GM19455 (cell line): ENCODE results near the gene SIAE.

Experiments used
- ATAC-seq: cut with Tn5 transposase; IDR thresholded peaks from one replicate; pipeline ENCODE4 v1.9.1; 2021; ENCODE audit not compliant: unreplicated experiment

SIAE gene, protein sequence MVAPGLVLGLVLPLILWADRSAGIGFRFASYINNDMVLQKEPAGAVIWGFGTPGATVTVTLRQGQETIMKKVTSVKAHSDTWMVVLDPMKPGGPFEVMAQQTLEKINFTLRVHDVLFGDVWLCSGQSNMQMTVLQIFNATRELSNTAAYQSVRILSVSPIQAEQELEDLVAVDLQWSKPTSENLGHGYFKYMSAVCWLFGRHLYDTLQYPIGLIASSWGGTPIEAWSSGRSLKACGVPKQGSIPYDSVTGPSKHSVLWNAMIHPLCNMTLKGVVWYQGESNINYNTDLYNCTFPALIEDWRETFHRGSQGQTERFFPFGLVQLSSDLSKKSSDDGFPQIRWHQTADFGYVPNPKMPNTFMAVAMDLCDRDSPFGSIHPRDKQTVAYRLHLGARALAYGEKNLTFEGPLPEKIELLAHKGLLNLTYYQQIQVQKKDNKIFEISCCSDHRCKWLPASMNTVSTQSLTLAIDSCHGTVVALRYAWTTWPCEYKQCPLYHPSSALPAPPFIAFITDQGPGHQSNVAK

DNA sequence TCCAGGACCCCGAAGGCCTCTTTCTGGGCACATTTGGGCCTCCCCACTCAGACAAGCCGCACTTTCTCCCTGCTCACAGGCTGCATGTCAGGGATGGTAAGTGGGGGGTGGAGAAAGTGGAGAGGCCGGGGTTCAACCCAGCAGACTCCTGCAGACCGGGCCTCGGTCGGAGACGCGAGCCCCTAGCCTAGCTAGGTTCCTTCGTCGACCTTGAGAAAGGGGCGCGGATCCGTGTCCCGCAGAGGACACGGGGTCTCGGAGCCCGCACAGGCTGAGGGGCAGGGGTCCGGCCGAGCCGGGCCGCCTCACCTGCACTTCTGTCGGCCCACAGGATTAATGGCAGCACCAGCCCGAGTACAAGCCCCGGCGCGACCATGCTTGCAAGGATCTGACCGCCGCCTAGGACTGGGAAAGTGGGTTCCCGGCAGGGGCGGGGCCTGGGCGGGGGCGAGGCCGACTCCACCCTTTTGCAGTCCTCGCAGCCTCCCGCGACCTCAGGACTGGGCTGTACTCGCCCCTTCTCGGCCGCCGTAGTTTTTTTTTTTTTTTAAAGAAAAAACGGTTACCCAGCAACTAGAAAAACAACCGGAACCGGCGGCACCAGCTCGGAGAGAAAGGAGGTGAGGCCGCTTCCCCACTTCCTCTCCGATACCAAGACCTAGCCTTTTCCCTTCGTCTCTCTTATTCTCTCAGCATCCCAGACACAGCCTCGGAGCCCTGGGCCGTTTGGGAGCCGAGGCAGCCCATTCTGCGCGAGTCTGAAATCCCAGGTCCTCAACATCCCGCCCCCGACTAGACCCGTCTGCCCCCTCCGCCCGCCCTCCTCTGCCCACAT lies at the start of gene SIAE, which contains the start of gene SPA17:
TSS of gene SIAE (minus strand) at position 407 of the 835 bp plus-strand sequence. CDS start at position 376, 31 bp downstream.
TSS of gene SPA17 (plus strand) at position 572 of the 835 bp plus-strand sequence. CDS start 1,361 bp downstream, outside the sequence.
- ATAC-seq: peak; percentile 90

DNA sequence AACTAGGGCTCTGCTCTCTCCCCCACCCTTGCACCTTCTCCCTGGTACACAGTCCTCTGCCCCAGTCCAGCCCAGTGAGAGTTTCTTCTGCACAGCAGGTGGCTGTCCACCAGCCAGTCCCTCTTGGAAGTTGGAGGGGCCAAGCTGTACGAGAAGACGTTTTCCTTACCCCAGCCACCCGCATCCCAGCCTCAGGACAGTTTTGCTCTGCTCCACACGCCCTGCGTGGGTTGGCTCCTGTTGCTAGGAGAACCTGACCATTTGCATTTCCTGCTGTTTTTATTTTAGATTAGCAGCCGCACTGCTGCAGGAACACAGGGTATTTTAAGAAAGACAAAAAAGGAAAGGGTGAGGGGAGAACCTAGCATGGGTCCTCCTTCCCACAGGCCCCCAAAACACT lies 48.6 kb upstream of the SIAE start:
- no peak for ATAC-seq

DNA sequence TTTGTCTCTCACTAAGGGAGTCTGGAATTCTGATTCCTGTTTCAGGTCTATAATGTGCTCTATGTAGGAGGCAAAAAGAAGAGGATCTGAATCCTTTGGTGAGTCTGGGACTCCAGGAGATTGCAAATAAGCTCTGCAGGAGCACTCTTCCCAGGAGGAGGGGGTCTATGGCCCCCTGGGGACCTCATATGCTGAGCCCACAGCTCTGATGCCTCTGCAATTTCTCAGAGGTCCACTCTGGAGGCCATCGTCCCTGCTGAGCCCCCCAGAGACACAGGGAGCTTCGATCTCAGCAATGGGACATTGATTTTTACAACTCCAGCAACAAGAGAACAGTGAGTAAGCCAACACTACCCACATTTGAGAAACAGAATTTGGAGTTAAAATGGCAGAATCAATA lies 46.0 kb upstream of the SIAE start:
- no peak for ATAC-seq

DNA sequence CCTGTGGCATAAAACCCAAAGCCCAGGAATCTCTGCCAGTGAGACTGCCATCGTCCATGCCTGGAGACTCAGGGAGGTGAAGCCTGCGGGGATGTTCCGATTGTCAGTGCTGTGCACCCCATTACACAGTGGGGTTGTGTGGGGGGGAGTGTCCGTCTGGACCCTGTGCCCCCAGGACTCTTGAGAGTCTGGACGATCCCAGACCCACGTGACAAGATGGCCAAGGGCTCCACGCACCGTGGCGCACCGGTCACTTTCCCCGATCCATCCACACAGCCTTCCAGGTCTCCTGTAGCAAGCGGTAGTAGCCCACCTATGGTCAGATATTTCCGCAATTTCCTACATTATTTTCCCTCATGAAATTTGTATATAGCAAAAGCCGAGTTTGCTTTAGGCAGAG lies 45.3 kb upstream of the SIAE start:
- ATAC-seq: no peak

DNA sequence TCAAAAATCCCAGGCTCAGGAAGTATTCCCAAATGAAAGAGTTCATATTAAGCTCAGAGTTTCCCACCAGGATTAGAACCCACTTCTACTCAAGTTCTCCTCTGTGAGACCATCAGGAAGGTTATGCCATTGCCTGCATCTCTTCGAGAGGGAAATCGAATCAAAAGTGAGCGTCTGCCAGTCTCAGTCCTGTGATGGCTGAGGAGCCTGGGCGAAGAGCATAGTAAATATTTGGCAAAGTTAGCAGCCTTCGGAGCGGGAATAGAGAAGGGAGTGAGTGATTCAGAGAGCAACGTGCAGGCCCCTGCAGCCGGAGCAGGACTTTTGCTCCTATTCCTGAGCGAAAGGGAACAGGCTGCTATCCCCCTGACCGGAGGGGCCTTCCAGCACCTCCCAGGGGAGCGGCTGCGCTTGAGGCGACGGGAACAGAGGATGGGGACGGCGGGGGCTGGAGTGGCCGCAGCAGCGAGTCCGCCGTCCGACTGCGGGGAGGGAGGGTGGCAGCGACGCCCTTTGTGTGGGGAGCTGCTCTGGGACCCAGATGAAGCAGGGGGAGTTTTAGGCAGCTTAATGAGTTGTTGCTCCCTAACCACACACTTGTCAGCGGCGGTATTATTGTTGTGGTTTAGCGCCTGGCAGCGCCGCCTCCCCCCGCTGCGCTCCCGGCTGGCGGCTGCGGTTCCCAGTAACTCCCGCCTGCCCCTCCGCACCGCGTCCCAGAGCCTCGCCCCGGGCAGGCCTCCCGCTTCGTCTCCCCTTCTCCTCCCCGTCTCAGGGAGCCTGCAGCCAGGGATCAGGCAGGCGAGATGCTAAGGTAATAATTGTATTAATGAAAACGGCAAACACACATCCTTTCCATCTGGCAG lies 44.5 kb upstream of the SIAE start:
- no peak for ATAC-seq

DNA sequence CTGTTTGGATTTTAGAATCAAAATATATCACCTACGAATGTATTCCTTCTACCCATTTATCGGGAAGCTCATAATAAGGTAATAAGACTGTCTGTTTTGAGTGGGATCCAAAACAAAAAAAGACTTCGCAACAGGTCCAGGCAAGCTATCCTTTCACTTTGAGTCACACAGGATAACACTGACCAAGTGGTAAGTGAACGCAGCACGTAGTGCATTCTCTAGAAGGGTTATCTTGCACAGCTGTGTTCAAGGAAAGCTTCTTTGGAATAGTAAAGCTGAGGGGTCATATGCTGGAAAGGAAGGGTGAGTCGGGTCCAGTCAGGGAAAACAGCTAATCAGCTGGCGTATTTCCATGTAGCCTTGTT lies 43.9 kb upstream of the SIAE start:
- ATAC-seq: no peak

DNA sequence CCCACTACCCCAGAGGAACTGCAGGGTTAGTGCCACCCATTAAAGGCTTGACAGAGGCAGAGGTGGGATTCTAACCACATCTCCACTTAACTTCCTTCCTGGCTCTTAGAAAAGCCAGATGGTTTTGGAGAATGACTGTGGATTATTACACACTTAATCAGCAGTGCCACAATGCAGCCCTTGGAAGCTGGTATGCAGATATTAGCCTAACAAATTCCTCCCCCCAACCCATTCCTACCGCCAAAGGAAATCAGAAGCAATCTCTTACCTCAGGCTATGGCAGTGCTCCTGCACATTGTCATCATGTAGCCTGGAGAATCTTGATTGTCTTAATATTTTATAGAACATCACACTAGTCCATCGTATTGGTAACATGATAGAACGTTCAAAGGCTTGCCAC lies 43.1 kb upstream of the SIAE start:
- ATAC-seq: no peak

DNA sequence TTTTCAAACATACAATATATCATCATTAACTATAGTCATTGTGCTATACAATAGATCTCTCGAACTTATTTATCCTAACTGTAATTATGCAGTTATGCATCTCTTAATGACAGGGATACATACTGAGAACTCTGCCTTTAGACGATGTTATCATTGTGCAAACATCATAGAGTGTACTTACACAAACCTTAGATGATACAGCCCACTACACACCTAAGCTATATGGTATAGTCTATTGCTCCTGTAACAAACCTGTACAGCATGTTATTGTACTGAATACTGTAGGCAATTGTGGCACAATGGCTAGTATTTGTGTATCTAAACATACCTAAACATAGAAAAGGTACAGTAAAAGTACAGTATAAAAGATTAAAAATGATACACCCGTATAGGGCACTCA lies 38.9 kb upstream of the SIAE start:
- no peak for ATAC-seq

DNA sequence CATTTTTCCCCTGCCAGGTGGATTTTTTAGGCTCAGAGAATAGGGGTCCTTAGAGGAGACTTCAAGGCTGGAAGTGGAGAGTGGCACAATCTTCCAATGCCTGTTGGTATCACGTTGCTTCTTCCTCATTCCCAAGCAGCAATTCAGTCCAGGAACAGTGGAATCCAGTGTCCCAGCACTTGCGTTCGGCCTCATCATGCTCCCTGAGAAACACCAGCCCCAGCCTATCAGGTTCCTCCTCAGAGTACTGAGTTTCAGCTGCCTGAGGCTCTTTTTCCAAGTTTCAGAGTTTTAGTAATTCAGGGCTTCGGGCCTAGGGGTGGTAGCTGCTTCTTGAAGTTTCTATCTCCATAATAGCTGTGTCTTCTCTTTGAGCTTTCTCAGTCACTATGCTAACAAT lies 34.3 kb upstream of the SIAE start:
- no peak for ATAC-seq

DNA sequence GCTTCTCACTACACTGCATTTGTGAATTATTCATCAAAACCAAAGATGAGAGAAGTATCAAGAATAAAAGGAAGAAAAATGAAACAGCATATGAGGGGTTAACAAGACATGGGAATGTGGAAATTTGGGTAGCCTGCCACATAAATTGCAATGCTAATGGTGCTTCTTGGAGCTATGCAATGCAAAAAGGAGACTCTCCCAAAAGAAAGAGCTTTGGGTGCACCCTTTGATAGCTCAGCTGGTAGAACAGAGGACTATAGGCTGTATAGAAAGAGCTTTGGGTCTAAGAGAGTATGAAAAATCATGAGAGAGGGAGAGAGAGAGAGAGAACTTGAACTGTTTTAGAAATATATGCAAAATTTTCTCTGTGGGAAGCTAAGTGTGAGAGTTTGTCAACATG lies 26.5 kb upstream of the SIAE start:
- no peak for ATAC-seq

DNA sequence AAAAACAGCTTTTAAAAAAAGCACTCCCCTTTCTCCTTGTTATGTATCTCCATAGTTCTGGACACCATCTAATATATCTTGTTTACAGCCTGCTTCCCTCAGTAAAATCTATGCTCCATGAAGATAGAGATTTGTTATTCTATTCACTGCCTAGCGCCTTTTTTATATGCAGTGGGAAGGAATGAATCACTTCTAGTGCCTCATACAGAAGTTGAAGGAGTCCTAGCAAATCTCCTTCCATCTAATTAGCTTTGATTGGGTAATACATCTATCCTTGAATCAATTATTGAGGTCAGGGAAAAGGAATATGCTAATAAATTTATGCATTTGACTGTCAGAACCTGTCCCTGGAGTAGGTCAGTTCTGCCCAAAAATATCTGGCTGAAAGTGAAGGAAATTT lies 26.0 kb upstream of the SIAE start:
- ATAC-seq: no peak

DNA sequence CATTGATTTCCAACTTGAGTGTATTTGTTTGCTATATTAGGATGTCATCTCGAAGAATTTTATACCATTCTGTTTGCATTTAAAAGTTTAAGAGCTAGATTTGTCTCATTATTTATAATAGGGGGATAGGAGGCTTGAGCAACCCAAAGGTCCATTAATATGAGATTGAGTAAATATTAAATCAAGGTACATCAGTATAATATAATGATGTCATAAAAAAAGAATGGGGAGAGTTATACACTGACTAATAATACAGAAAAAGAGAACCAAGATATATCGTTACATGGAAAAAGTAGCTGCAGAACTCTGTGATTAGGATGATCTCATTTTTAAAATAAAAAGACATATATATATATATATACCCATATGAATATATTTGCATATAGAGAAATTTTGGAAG lies 19.6 kb upstream of the SIAE start:
- no peak for ATAC-seq

DNA sequence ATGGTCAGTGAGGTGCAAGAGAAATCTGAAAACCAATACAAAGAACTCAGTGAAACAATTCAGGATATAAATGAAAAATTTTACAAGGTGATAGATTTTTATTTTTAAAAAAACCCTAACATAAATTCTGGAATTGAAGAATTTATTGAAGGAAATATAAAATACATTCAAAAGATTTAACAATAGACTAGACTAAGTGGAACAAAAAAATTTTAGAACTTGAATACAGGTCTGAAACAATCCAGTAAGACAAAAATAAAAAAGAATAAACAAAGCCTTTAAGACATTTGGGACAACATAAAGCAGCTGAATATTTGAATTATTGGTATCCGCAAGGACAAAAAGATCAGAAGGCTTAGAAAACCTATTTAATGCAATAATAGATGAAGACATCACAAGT lies 8.9 kb upstream of the SIAE start:
- ATAC-seq: no peak

DNA sequence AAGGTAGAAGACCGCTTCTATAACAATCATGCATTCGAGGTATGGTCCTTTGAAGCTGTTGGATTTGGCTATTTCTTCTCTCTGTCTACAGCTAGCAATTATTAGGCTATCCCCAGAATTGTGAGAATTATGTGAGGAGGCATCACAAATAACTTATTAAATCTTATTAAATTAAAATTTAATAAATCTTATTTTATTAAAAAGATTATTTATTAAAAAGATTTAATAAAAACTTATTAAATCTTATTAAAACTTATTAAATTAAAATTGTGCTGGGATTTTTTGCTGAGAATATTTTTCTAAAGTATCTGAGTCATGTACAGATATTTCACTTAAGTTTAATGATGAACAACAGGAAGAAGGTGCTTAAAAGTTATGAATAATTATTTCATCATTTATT lies 7.9 kb upstream of the SIAE start:
- no peak for ATAC-seq

DNA sequence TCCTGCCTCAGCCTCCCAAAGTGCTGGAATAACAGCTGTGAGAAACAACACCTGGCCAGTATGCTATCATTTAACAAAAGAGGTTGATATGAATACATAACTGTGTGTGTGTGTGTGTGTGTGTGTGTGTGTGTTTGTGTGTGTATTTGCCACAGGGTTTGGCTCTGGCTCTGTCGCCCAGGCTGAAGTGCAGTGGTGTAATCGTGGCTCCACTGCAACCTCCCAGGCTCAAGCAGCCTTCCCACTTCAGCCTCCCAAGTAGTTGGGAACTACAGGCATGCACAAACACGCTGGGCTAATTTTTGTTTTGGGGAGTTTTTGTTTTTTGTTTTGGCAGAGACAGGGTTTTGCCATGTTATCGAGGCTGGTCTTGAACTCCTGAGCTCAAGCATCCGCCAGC lies 4.9 kb upstream of the SIAE start:
- no peak for ATAC-seq

DNA sequence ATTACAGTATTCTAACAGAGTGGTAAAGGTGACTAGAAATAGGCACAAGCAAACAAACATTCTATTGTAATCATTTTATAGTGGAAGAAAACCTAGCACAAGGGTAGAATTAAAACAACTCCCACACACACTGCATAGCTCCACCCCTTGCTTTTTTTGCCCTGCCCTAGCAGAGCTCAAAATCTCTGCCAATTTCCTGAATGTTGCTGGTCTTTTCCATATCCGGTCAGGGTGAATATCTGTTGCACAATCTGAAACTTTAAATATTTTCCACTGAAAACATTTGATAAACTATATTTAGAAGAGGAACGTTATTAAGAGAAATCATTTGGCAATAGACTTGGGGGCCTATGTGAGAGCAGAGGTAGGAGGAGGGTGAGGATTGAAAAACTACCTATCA lies 2.8 kb upstream of the SIAE start:
- no peak for ATAC-seq

DNA sequence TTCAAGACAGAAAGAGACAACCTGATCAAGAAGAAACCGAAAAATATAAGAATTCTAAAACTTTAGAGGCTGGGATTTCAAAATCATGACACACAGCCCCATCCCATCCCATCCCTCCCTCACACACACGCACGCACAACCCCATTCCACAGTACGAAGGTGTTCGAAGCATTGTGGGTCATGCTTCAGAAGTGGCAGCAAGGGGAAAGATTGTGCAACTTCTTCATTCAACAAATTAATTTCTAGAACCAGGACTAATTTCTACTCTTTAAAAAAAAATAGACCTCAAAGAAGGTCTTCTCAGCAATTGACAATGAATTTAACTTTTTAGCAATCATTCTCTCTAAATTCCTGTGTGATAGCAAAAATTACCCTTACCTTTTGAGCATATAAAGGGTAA lies 1.0 kb upstream of the SIAE start:
- no peak for ATAC-seq

DNA sequence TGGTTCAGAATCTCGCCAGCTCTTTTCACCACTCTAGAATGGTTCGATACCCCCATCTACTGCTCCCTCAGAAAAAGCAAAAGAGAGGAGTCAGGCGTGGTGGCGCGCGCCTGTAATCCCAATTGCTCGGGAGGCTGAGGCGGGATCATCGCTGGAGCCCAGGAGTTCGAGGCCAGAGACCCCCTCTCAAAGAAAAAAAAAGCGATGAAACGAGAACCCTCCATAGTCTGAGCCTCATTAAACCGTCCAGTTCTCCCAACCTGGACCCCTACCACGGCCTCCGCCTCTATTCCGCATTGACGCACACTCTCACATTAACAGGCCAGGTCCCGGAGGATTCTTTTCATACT lies 604 bp upstream of the SIAE start:
- ATAC-seq: no peak

DNA sequence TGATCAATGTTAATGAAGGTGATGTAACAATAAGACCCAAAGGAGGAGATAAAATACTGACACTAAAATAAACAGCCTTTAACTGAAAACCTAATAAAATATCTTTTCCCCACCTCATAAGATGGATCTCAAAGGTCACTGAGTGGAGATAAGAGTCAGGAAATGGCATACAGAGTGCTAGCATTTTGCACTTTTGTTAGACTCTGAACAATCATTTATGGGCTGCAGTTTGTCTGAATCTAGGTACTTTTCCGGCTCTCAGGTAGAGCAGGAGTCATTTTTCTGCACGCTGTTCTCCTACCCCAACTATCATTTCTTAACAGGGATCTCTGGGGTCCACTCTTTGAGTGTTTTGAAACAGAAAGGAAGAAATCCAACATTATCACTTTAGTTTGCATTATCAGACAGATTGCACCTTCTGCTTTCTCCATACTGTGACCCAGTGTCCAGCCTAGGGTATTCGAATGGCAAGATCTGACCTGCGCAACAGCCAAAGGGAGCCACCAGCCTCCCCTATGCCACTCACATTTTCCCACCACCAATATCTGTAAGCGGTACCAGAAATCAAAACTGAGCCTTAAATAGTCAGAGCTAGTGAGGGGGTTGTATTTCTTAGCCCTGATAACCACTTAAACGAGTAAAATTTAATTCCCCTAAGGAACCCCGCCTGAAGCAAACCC lies 863 bp downstream of the SIAE start:
- ATAC-seq: no peak

DNA sequence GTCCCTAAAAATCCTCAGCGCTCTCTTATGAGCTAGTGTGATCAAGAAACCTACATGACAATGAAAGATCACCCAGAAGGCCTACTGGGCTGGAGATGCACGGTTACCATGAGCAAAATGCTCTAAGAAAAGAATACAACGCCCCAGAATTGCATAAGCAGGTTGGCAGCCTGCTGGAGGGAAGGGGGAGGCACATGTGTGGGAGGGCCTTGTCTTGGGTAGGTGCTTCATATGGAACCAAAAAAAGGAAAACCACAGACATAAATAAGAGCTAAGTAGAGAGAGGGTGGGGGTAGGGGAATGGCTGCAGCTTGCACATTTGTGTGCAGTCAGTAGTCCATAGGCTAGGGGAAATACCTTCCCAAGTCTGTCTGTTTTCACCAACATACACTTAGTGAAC lies 2.8 kb downstream of the SIAE start:
- ATAC-seq: no peak

DNA sequence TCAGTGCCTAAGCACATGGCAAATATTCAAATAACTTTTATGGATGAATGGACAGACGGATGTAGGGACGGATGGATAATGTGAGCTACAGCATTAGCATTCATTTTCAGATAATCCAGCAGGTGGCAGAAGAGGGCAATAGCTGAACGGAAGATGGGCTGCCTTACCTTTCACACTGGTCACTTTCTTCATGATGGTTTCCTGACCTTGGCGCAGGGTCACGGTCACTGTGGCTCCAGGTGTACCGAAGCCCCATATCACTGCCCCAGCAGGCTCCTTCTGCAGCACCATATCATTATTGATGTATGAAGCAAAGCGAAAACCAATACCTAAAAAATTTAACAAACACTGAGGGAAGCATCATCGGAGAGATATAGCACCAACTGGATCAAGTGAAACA lies 4.3 kb downstream of the SIAE start:
- no peak for ATAC-seq
